OCI-LY7 (cell line): ENCODE data around the gene TAF6. TPM values are rescaled to one million over a fixed set of nuclear protein-coding genes. Genes with fewer than 3 reads are reported as not detected.
A peak's percentile ranks its signal among the peaks of the same experiment; 100 is the strongest.

Source experiments
- BruUV-seq: library from RNA; stranded (reverse); fragments of 400-500 nt; replicated peaks from 2 replicates; lab custom pipeline; 2021; lab: Mats Ljungman, UMichigan
- CTCF ChIA-PET: fragments of 300-600 bp; sonication (Branson Sonifier 250); formaldehyde crosslinking; loops from one replicate; lab custom pipeline; 2022; ENCODE audit warnings: antibody characterized with exemption; ENCODE audit not compliant: unreplicated experiment; lab: Charles Lee
- POLR2A ChIA-PET: fragments of 300-600 bp; sonication (Branson Sonifier 250); formaldehyde crosslinking; loops from one replicate; lab custom pipeline; 2022; ENCODE audit warnings: antibody characterized with exemption; lab: Charles Lee
- DNase-seq: peaks from one replicate; pipeline ENCODE4 v3.0.0-alpha.2; 2015; ENCODE audit warnings: low spot score
- H2AFZ ChIP-seq: fragments of 200-600 bp; sonication (generic), shearing (Covaris generic); 2 replicates; pipeline ENCODE4 v1.6.1; 2014; ENCODE audit warnings: mild to moderate bottlenecking, antibody characterized with exemption, low read length, moderate library complexity
- H3K27ac ChIP-seq: fragments of 200-600 bp; sonication (generic); 2 replicates; pipeline ENCODE4 v1.5.1; 2014; ENCODE audit warnings: mixed run types, low read depth, mild to moderate bottlenecking, moderate library complexity, low read length, inconsistent platforms; ENCODE audit not compliant: poor library complexity, severe bottlenecking
- H3K36me3 ChIP-seq: fragments of 200-600 bp; sonication (generic); 2 replicates; pipeline ENCODE4 v1.6.1; 2014; ENCODE audit warnings: mild to moderate bottlenecking, antibody characterized with exemption, low read length, moderate library complexity, mixed read lengths; ENCODE audit not compliant: insufficient read depth
- H3K4me1 ChIP-seq: fragments of 200-600 bp; sonication (generic); 2 replicates; pipeline ENCODE4 v1.5.1; 2014; ENCODE audit warnings: mild to moderate bottlenecking, low read length; ENCODE audit not compliant: insufficient read depth, poor library complexity, severe bottlenecking
- H3K4me2 ChIP-seq: fragments of 200-600 bp; sonication (generic); 2 replicates; pipeline ENCODE4 v1.6.1; 2014; ENCODE audit warnings: mild to moderate bottlenecking, low read length
- H3K4me3 ChIP-seq: fragments of 200-600 bp; sonication (generic); 2 replicates; pipeline ENCODE4 v1.5.1; 2014; ENCODE audit warnings: mild to moderate bottlenecking, low read depth, low read length; ENCODE audit not compliant: poor library complexity, severe bottlenecking
- H3K79me2 ChIP-seq: fragments of 200-600 bp; sonication (generic); 2 replicates; pipeline ENCODE4 v1.6.1; 2016; ENCODE audit warnings: low read depth, mild to moderate bottlenecking, low read length, moderate library complexity, mixed read lengths; ENCODE audit not compliant: insufficient read depth
- H3K9me2 ChIP-seq: fragments of 200-600 bp; sonication (generic); 2 replicates; pipeline ENCODE4 v1.6.1; 2016; ENCODE audit warnings: mild to moderate bottlenecking, low read length, mixed read lengths; ENCODE audit not compliant: insufficient read depth
- H3K9me3 ChIP-seq: fragments of 200-600 bp; sonication (generic); 2 replicates; pipeline ENCODE4 v1.6.1; 2014; ENCODE audit warnings: mild to moderate bottlenecking, mixed run types, low read length, mixed read lengths
- H4K20me1 ChIP-seq: fragments of 200-600 bp; sonication (generic); 2 replicates; pipeline ENCODE4 v1.6.1; 2014; ENCODE audit warnings: mild to moderate bottlenecking, antibody characterized with exemption, low read length, moderate library complexity, mixed read lengths; ENCODE audit not compliant: insufficient read depth
- CTCF ChIP-seq: fragments of 200-600 bp; sonication (generic); conservative IDR thresholded peaks from 2 replicates; pipeline ENCODE4 v1.5.1; 2014; ENCODE audit warnings: mild to moderate bottlenecking, antibody characterized with exemption, low read length, moderate library complexity, mixed read lengths
- EZH2phosphoT487 ChIP-seq: fragments of 200-600 bp; sonication (generic); IDR thresholded peaks from 2 replicates; pipeline ENCODE4 v1.6.1; 2018; ENCODE audit warnings: low read depth, borderline replicate concordance, mild to moderate bottlenecking, mixed run types, antibody characterized with exemption, low read length, moderate library complexity, mixed read lengths
- intact Hi-C: fragments of 100-400 bp; cut with micrococcal nuclease; formaldehyde crosslinking; loops from one replicate; pipeline ENCODE4 v1.10.0; 2022; ENCODE audit not compliant: unreplicated experiment
- total RNA-seq, 2 experiments: library from RNA; depleted of rRNA in 1 of 2; stranded (reverse); fragments of >200 nt in 1 of 2; shearing (Covaris generic) in 1 of 2; gene quantifications; 2 replicates each; pipeline ENCODE4 v1.2.3, GENCODE V29; 2014 to 2022

The TAF6 gene
- total RNA-seq, 2 experiments from 2014 or later = 28.0 to 71.0 TPM

DNA sequence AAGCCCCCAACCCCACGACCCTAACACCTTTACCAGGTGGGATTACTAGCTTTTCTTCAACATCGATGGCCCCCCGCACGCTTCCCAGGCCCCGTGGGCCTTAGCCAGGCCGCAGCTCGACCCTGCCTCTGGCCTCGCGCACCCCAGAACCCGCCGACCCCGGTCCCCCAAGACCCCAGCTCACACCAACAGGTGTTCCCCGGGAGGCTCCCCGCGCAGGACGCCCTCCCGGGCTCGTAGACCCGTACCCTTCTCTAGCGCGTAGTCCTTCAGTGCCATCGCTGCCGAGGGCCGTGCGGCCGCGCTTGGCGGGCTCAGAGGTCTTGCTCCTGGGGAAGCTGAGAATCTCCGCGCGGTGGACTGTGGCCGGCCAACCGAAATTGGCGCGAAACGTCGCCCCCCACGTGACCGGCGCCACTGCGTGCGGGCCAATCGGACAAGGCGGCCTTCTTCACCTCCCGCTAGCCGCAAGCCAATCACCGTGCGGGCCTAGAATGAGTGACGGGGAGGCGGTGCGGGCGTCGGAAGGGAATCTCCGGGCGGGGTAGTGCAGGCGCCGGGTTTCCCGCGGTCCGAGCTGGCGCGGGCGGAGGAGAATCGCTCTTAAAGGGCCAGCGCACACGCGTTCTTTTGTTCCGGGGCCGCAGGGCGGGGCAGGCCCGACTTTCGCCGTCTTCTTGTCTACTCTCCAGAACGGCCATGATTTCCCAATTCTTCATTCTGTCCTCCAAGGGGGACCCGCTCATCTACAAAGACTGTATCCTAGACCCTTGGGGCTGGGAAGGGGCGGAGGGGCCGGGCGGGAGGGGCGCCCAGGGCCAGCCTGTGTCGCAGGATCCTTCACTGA is 17.9 kb downstream of the TAF6 start, which contains the start of the genes AP4M1 and MCM7:
TSS of gene AP4M1 (plus strand) at position 628 of the 847 bp plus-strand sequence. CDS start at position 700, 72 bp downstream.
TSS of gene MCM7 (minus strand) at position 382 of the 847 bp plus-strand sequence. CDS start at position 279, 103 bp downstream.
- Histone ChIP-seq H3K27ac (peak within 1 kb of the TSS; percentile 92), H3K4me3 (peak within 1 kb of the TSS; percentile 90), H3K36me3 (peaks cover 56% of the 10 kb centered on the region), H3K9me2 (no peaks in the 10 kb centered on the region), H3K79me2 (peaks cover 51% of the 10 kb centered on the region), H3K4me2 (peak within 1 kb of the TSS; percentile 96), H4K20me1 (peaks cover 33% of the 10 kb centered on the region), H3K9me3 (no peaks in the 10 kb centered on the region), H3K4me1 (peaks cover 25% of the 10 kb centered on the region), H2AFZ (peak within 1 kb of the TSS; percentile 44; the same call in 1 of the 2 replicates)
- TF ChIP-seq EZH2phosphoT487 = no peak
- TF ChIP-seq CTCF = no peak
- no TSS peak for BruUV-seq
- DNase-seq = peak; percentile 99
- ChIA-PET POLR2A (interaction anchor here (0.6 to 2.8 kb wide), 13 partner anchors 11 to 344 kb away, joined by 3 to 22 read pairs (median 6); partner anchors contain the start of genes COPS6 and MBLAC1), CTCF (interaction anchor here (0.6 to 1.7 kb wide), 5 partner anchors 19 to 244 kb away, joined by 3 to 5 read pairs (median 4); no protein-coding TSS in a partner anchor)
- intact Hi-C loops = loop anchor here (1.0 to 2.0 kb wide), 2 partner anchors 18 to 26 kb away; partner anchors contain the start of genes CNPY4, MBLAC1 and TAF6

DNA sequence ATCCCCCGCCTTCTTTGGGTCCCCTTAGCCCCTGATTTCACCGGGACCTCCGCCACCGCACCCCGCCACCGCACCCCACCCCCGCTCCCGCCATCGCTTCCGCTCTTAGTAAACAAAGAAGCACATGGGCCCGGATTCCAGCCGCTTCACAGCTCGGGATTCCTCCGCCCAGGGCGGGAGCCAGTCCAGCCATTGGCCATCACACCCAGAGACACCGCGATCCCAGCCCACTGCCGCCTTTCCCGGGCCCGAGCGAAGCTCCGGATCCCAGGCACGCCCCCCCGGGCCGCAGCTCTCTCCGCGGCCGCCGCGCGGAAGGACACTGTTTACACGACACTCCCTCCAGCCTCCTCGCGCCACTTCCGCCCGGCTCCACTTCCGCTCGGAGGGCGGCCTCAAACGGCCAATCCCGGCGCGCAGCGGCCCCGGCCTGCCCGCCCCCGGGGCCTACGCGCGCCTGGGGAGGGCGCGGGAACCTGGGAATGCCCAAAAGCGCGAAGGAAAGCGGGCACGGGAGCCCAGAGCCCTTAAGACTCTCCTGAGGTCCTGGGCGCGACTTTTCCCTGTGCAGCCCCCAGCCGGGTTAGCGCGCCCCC is 18.6 kb downstream of the TAF6 start:
- no peak overlapping the region for H2AFZ ChIP-seq
- H4K20me1 ChIP-seq = peaks cover 33% of the 10 kb centered on the region
- H3K4me2 ChIP-seq = peak overlapping the region; percentile 79
- peaks cover 51% of the 10 kb centered on the region for H3K79me2 ChIP-seq
- peak; percentile 94 for DNase-seq
- H3K36me3 ChIP-seq = peaks cover 58% of the 10 kb centered on the region
- peaks cover 25% of the 10 kb centered on the region for H3K4me1 ChIP-seq
- ChIA-PET CTCF (interaction anchor here (0.6 kb wide), 1 partner anchor 32 kb away, joined by 4 read pairs; no protein-coding TSS in a partner anchor), POLR2A (interaction anchor here (0.6 to 2.5 kb wide), 6 partner anchors 11 to 42 kb away, joined by 4 to 22 read pairs (median 8); partner anchors contain the start of genes COPS6 and MBLAC1)
- peak overlapping the region; percentile 92 for H3K27ac ChIP-seq
- intact Hi-C loops = loop anchor here (1.0 to 2.0 kb wide), 2 partner anchors 19 to 26 kb away; partner anchors contain the start of genes CNPY4, MBLAC1 and TAF6
- TF ChIP-seq CTCF = no peak
- TF ChIP-seq EZH2phosphoT487 = no peak
- H3K4me3 ChIP-seq = peak overlapping the region; percentile 90
- BruUV-seq = no TSS peak
- H3K9me2 ChIP-seq = no peaks in the 10 kb centered on the region
- H3K9me3 ChIP-seq = no peaks in the 10 kb centered on the region
